B cell (primary cell): ENCODE data around the gene EGFL7. TPM values are rescaled to one million over a fixed set of nuclear protein-coding genes. Genes with fewer than 3 reads are reported as not detected.

ENCODE experiments used
- ATAC-seq: fragments of 200-7000 bp; cut with Tn5 transposase; one replicate; pipeline ENCODE4 v1.10.0; 2021; ENCODE audit warnings: low read depth, mild to moderate bottlenecking, moderate number of reproducible peaks, moderate library complexity
- CTCF ChIA-PET: fragments of 350-600 bp; sonication (Branson Sonifier 250); formaldehyde crosslinking; loops from one replicate; lab custom pipeline; 2021; ENCODE audit warnings: antibody characterized with exemption, inconsistent platforms; lab: Charles Lee
- POLR2A ChIA-PET: fragments of 350-600 bp; sonication (Branson Sonifier 250); formaldehyde crosslinking; loops from one replicate; lab custom pipeline; 2021; ENCODE audit warnings: antibody characterized with exemption; lab: Charles Lee
- DNase-seq: peaks from one replicate; pipeline ENCODE4 v3.0.0; 2013
- H2AFZ ChIP-seq: 2 replicates; pipeline ENCODE4 v1.6.1; 2012; ENCODE audit warnings: mild to moderate bottlenecking, low read depth, low read length; ENCODE audit not compliant: insufficient read depth, poor library complexity, severe bottlenecking
- H3K27ac ChIP-seq, 2 donors: 1 replicate in 1 of 2; 2 replicates in 1 of 2; pipeline ENCODE4 v1.5.1; 2012 to 2013; ENCODE audit warnings: low read length in 2 of 2, mild to moderate bottlenecking in 2 of 2, moderate library complexity in 1 of 2
- H3K27me3 ChIP-seq, 4 experiments: fragments of 200-600 bp in 1 of 4; sonication (generic) in 1 of 4; replicated peaks in 1 of 4; 1 replicate in 2 of 4; 2 replicates in 2 of 4; pipeline versions ENCODE4 v1.6.1 to v1.7.0; 2013 to 2016; ENCODE audit warnings: low read length in 3 of 4, mild to moderate bottlenecking in 2 of 4, mixed read lengths in 1 of 4, moderate library complexity in 1 of 4; ENCODE audit not compliant: insufficient read depth in 4 of 4, control insufficient read depth in 3 of 4; ENCODE audit errors: control extremely low read depth in 1 of 4
- H3K36me3 ChIP-seq, 2 experiments: replicated peaks in 1 of 2; 1 replicate in 1 of 2; 2 replicates in 1 of 2; pipeline versions ENCODE4 v1.6.1 to v1.7.1; 2013; ENCODE audit warnings: low read length in 1 of 2; ENCODE audit not compliant: insufficient read depth in 2 of 2, control insufficient read depth in 1 of 2; ENCODE audit errors: control extremely low read depth in 1 of 2, extremely low read depth in 1 of 2
- H3K4me1 ChIP-seq, 2 donors: fragments of 200-600 bp in 1 of 2; sonication (generic) in 1 of 2; 1 replicate in 1 of 2; 2 replicates in 1 of 2; pipeline versions ENCODE4 v1.5.1 to v1.6.1; 2013 to 2017; ENCODE audit warnings: low read length in 2 of 2; ENCODE audit not compliant: control insufficient read depth in 2 of 2, insufficient read depth in 2 of 2
- H3K4me2 ChIP-seq: replicated peaks from 2 replicates; pipeline ENCODE3; 2012; ENCODE audit warnings: mild to moderate bottlenecking, low read depth, low read length; ENCODE audit not compliant: poor library complexity, severe bottlenecking
- H3K4me3 ChIP-seq, 5 experiments: fragments of 200-600 bp in 1 of 5; sonication (generic) in 1 of 5; 1 replicate in 3 of 5; 2 replicates in 2 of 5; pipeline versions ENCODE4 v1.5.1 to v1.7.0; 2011 to 2016; ENCODE audit warnings: low read length in 4 of 5, mild to moderate bottlenecking in 4 of 5, low read depth in 2 of 5, control low read depth in 1 of 5, moderate library complexity in 1 of 5; ENCODE audit not compliant: insufficient read depth in 1 of 5; ENCODE audit errors: control extremely low read depth in 1 of 5, extremely low read depth in 1 of 5
- H3K79me2 ChIP-seq: fragments of 200-600 bp; sonication (generic); one replicate; pipeline ENCODE4 v1.6.0; 2016; ENCODE audit warnings: low read length; ENCODE audit not compliant: control insufficient read depth, insufficient read depth
- H3K9ac ChIP-seq: fragments of 200-600 bp; sonication (generic); 2 replicates; pipeline ENCODE4 v1.6.1; 2017; ENCODE audit warnings: mild to moderate bottlenecking, low read length, moderate library complexity
- H3K9me3 ChIP-seq, 3 donors: one replicate each; pipeline versions ENCODE4 v1.6.1 to v1.7.1; 2013; ENCODE audit warnings: low read length in 2 of 3; ENCODE audit not compliant: control insufficient read depth in 2 of 3, insufficient read depth in 1 of 3; ENCODE audit errors: control extremely low read depth in 1 of 3
- H4K20me1 ChIP-seq: 2 replicates; pipeline ENCODE4 v1.6.0; 2012; ENCODE audit warnings: mild to moderate bottlenecking, low read length; ENCODE audit not compliant: insufficient read depth, control insufficient read depth, poor library complexity, severe bottlenecking
- H3K27ac Mint-ChIP-seq: one replicate; pipeline ENCODE4 v1.8.0; 2021; ENCODE audit warnings: mixed read lengths
- H3K27me3 Mint-ChIP-seq: one replicate; pipeline ENCODE4 v1.8.0; 2021; ENCODE audit warnings: mixed read lengths
- H3K4me1 Mint-ChIP-seq: one replicate; pipeline ENCODE4 v1.8.0; 2021; ENCODE audit warnings: mixed read lengths
- H3K4me3 Mint-ChIP-seq: one replicate; pipeline ENCODE4 v1.8.0; 2021; ENCODE audit warnings: mixed read lengths
- H3K9me3 Mint-ChIP-seq: one replicate; pipeline ENCODE4 v1.8.0; 2022; ENCODE audit warnings: mixed read lengths; ENCODE audit not compliant: insufficient read depth
- CTCF ChIP-seq: fragments of 200-600 bp; IDR thresholded peaks from one replicate; pipeline ENCODE4 v1.8.0; 2022; ENCODE audit warnings: antibody characterized with exemption, mild to moderate bottlenecking
- EZH2 ChIP-seq: IDR thresholded peaks from 2 replicates; pipeline ENCODE4 v1.6.1; 2012; ENCODE audit warnings: borderline replicate concordance, low read depth, mild to moderate bottlenecking, moderate library complexity, low read length; ENCODE audit not compliant: insufficient read depth, poor library complexity, severe bottlenecking
- WGBS: methylation state at CpG from one replicate; pipeline ENCODE4 v1.1.5; 2013; ENCODE audit warnings: missing lambda C conversion rate; ENCODE audit not compliant: insufficient coverage; 5-methylcytosine and 5-hydroxymethylcytosine counted together
- intact Hi-C: fragments of 100-400 bp; cut with micrococcal nuclease; formaldehyde crosslinking; loops from one replicate; pipeline ENCODE4 v1.10.0; 2022
- polyA plus RNA-seq: library from polyadenylated mRNA; depleted of rRNA; stranded (reverse); fragments of >200 nt; gene quantifications from 2 replicates; pipeline ENCODE4 v1.2.3, GENCODE V29; 2012
- total RNA-seq, 2 donors: library from RNA; stranded (reverse); fragments of 120-200 nt in 1 of 2; gene quantifications; 1 replicate in 1 of 2; 2 replicates in 1 of 2; pipeline versions ENCODE4 v1.2.3 to v1.2.4, GENCODE V29; 2013 to 2022

The EGFL7 gene
- total and polyA plus RNA-seq, 2 donors (not counting 1 experiment from before 2014, with no cell fraction given): 0.34 TPM; not detected in 1

DNA sequence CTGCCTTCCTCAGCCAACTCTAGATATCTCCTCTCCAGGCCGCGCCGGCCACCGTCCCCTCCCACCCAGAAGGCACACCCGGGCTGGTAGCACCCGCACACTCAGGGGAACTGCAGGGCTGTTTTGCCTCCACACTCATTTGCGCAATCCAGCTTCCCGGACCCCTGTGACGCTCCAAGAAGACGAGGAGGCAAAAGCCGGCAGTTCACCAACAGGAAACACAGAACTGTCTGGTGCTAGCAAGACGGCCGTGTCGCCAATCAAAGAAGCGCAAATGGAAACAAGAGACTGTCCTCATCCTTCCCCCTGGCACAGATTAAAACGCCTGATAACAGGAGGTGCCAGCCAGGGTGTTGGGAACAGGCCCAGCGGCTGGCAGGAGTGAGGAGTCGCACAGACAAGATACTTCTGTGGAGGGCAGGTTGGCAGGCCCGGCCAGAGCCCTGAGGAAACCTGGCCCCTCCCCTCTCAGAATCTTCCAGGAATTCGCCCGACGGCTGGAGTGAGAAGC, 16.8 kb downstream of the EGFL7 start:
- no peak overlapping the region for H3K4me3 Mint-ChIP-seq
- ChIA-PET POLR2A (no interaction called here), CTCF (no interaction called here)
- H3K27ac ChIP-seq: no peak overlapping the region
- DNase-seq: no peak
- peaks cover 59% of the 10 kb centered on the region for H4K20me1 ChIP-seq
- no peak overlapping the region for H3K9ac ChIP-seq
- H3K4me3 ChIP-seq: no peak overlapping the region
- ATAC-seq: no peak
- H3K27me3 Mint-ChIP-seq: no peaks in the 10 kb centered on the region
- no peak overlapping the region for H3K27ac Mint-ChIP-seq
- H3K4me1 Mint-ChIP-seq: no peaks in the 10 kb centered on the region
- no peak overlapping the region for H2AFZ ChIP-seq
- H3K36me3 ChIP-seq: peaks cover 0 to 6% of the 10 kb centered on the region in 2 experiments
- no peaks in the 10 kb centered on the region for H3K9me3 ChIP-seq
- TF ChIP-seq CTCF (no peak), EZH2 (no peak)
- no peaks in the 10 kb centered on the region for H3K27me3 ChIP-seq
- H3K79me2 ChIP-seq: peaks cover 5% of the 10 kb centered on the region
- 34% methylated on average over 17 of the region's 22 CpGs for WGBS
- intact Hi-C loops: no loop called here
- H3K4me2 ChIP-seq: no peak overlapping the region
- H3K9me3 Mint-ChIP-seq: no peaks in the 10 kb centered on the region
- H3K4me1 ChIP-seq: no peaks in the 10 kb centered on the region

GRCh38 chr9:136681029-136681428, 18.3 kb downstream of the EGFL7 start:
- no peaks in the 10 kb centered on the region for H3K9me3 ChIP-seq
- H3K4me1 ChIP-seq: peaks cover 5 to 7% of the 10 kb centered on the region in 2 donors
- H3K27me3 ChIP-seq: no peaks in the 10 kb centered on the region
- Mint-ChIP-seq H3K9me3 (no peaks in the 10 kb centered on the region), H3K4me1 (peaks cover under 1% of the 10 kb centered on the region), H3K4me3 (no peak overlapping the region), H3K27ac (no peak overlapping the region), H3K27me3 (no peaks in the 10 kb centered on the region)
- ATAC-seq (no peak), DNase-seq (no peak)
- CTCF ChIA-PET: interaction anchor here (2.5 kb wide), 1 partner anchor 9 kb away, joined by 17 read pairs; no protein-coding TSS in a partner anchor
- intact Hi-C loops: no loop called here
- peaks cover 0 to 6% of the 10 kb centered on the region in 2 experiments for H3K36me3 ChIP-seq
- H3K4me2 ChIP-seq: no peak overlapping the region
- H3K27ac ChIP-seq: no peak overlapping the region
- WGBS: 96% methylated on average over 12 of the region's 17 CpGs
- TF ChIP-seq CTCF (no peak), EZH2 (no peak)
- peaks cover 74% of the 10 kb centered on the region for H4K20me1 ChIP-seq
- no peak overlapping the region for H2AFZ ChIP-seq
- peaks cover 20% of the 10 kb centered on the region for H3K79me2 ChIP-seq
- POLR2A ChIA-PET: interaction anchor here (0.6 kb wide), 1 partner anchor 11 kb away, joined by 7 read pairs; no protein-coding TSS in a partner anchor
- no peak overlapping the region for H3K9ac ChIP-seq
- H3K4me3 ChIP-seq: no peak overlapping the region
